ENCODE data around the gene ITCH. TPM values are rescaled to one million over a fixed set of nuclear protein-coding genes. Genes with fewer than 3 reads are reported as not detected.

Gene ITCH
- total and polyA plus RNA-seq, 12 donors: 6.7 to 47.5 (median 39.1) TPM

- Histone ChIP-seq H3K27ac (no peak overlapping the region), H3K4me3 (no peak overlapping the region), H3K9me3 (no peaks in the 10 kb centered on the region), H3K36me3 (peaks cover 0 to 97% (median 48%) of the 10 kb centered on the region in 9 donors), H3K27me3 (no peaks in the 10 kb centered on the region), H3K4me1 (peaks cover 0 to 45% (median 17%) of the 10 kb centered on the region in 9 donors)
- 82 to 86% methylated on average over 8 of the region's 8 CpGs for WGBS, 2 donors
- TF ChIP-seq CTCF (IDR thresholded peaks at IDR 0.05): no peak
- intact Hi-C loops (cut with DNase I): loop anchor here in 2 of 10 donors (10.0 kb wide), 2 partner anchors 172 to 222 kb away; partner anchors contain the start of gene TP53INP2 (in 1 of the 2)
- no peak for DNase-seq
- no peak for ATAC-seq
Observed at GRCh38 chr20:34532320-34532719, 169.2 kb downstream of the ITCH start.

DNA sequence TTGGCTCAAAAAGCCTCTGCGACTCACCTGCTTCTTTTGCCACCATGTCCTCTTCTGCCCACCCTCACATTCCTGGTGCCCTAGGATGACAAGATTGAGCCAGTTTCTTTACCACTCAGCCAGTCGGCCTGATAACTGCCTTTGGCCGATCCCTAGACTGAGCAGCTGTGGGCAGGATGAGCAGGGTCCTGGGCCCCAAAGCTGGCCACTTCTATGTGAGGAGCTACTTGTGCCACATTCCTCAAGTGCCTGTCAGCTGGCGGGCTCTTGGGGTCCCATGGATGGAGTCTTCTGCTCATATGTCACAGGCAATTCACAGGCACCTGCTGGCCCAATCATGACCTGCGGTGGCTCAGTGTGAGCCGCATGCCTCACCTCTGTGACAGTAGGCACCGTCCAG, 169.7 kb downstream of the ITCH start:
- no peak for DNase-seq
- peaks cover 0 to 41% (median 17%) of the 10 kb centered on the region in 9 donors for H3K4me1 ChIP-seq

DNA sequence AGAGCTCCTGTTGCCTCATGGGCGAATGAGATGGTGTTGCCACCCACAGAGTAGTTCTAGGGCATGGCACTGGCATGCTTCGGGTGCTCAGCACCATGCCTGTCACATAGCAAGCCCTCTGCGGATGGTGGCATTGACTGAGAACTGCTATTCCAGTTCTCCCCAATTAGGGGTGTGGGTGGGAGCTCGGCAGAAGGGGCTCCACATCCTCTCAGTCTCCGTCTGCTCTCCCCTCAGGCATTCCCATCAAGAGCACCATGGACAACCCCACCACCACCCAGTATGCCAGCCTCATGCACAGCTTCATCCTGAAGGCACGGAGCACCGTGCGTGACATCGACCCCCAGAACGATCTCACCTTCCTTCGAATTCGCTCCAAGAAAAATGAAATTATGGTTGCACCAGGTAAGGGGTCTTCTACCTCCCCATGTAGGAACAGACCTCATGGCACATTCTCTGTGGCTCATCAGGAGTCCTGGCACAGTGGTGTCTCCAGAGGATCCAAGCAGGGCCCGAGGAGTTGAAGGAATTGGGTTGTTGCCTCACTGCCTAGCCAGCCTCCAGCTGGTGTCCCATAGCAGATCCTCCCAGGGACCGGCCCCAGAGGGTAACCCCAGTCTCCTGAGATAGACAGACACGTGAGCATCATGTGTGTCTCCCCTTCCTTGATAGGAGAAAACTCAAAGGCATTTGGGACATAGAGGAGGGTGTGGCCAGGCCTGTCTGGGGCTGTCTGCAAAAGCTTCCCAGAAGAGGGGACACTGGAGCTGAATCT, 171.5 kb downstream of the ITCH start:
- intact Hi-C loops (cut with DNase I): loop anchor here in 7 of 10 donors (5.0 to 10.0 kb wide), 3 partner anchors 170 to 220 kb away; partner anchors contain the start of gene TP53INP2 (in 1 of the 7)
- no peak overlapping the region for H3K27ac ChIP-seq
- H3K36me3 ChIP-seq: peaks cover 0 to 100% (median 46%) of the 10 kb centered on the region in 9 donors
- DNase-seq (no peak), ATAC-seq (no peak)
- TF ChIP-seq CTCF (IDR thresholded peaks at IDR 0.05): no peak
- H3K9me3 ChIP-seq: no peaks in the 10 kb centered on the region
- H3K4me1 ChIP-seq: peaks cover 0 to 32% (median 12%) of the 10 kb centered on the region in 9 donors
- 88 to 91% methylated on average over 15 of the region's 15 CpGs for WGBS, 2 donors
- H3K4me3 ChIP-seq: no peak overlapping the region
- no peaks in the 10 kb centered on the region for H3K27me3 ChIP-seq

More for the DNA sequence above, 169.7 kb downstream of the ITCH start:
- ATAC-seq: no peak
- H3K9me3 ChIP-seq: no peaks in the 10 kb centered on the region
- H3K4me3 ChIP-seq: no peak overlapping the region
- H3K27ac ChIP-seq: no peak overlapping the region
- WGBS, 2 donors: 90 to 91% methylated on average over 7 of the region's 7 CpGs
- no peaks in the 10 kb centered on the region for H3K27me3 ChIP-seq
- no peak for TF ChIP-seq CTCF (IDR thresholded peaks at IDR 0.05)
- intact Hi-C loops (cut with DNase I): loop anchor here in 2 of 10 donors (10.0 kb wide), 2 partner anchors 172 to 222 kb away; partner anchors contain the start of gene TP53INP2 (in 1 of the 2)
- H3K36me3 ChIP-seq: peaks cover 0 to 97% (median 46%) of the 10 kb centered on the region in 9 donors

DNA sequence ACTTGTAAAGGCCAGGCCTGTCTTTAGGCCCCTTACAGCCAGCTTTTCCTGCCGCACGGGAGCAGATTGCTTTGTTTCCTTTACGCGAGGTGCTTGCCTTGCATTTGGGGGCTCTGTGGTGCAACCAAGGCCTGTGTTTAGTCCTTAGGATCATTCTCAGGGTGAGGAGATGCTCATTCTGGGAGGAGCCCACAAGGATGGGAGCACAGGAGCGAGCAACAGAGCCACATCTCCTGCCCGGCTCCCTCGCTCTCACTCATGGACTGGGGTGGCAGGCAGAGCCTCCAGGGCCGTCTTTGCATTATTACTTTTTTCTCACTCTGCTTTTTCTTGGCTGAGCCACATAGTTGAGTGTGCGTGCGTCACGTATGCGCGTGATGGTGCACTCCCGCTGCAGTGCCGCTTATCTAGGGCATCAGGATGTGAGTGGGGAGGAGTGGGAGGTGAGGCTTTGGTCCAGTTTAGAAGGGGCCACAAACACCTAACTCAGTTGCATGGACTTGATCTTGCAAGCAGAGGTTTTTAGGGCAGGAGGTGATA, 172.3 kb downstream of the ITCH start:
- ATAC-seq (no peak), DNase-seq (no peak)
- Histone ChIP-seq H3K4me3 (no peak overlapping the region), H3K27ac (no peak overlapping the region), H3K4me1 (peaks cover 0 to 24% (median 5%) of the 10 kb centered on the region in 9 donors), H3K27me3 (no peaks in the 10 kb centered on the region), H3K9me3 (no peaks in the 10 kb centered on the region), H3K36me3 (peaks cover 0 to 100% (median 50%) of the 10 kb centered on the region in 9 donors)
- intact Hi-C loops (cut with DNase I): loop anchor here in 7 of 10 donors (5.0 to 10.0 kb wide), 3 partner anchors 169 to 219 kb away; partner anchors contain the start of gene TP53INP2 (in 1 of the 7)
- 94 to 95% methylated on average over 15 of the region's 15 CpGs for WGBS, 2 donors
- TF ChIP-seq CTCF (IDR thresholded peaks at IDR 0.05): no peak
